ENCODE measurements around the gene MTUS2.
"Not testable (repeated sequence)": the region's sequence is repeated elsewhere in the genome, so short reads cannot be mapped to it uniquely, and the experiment has no call there.

MTUS2 gene

GRCh38 chr13:28964803-28965202 is 144.7 kb downstream of the MTUS2 start:
- no peak for DNase-seq

DNA sequence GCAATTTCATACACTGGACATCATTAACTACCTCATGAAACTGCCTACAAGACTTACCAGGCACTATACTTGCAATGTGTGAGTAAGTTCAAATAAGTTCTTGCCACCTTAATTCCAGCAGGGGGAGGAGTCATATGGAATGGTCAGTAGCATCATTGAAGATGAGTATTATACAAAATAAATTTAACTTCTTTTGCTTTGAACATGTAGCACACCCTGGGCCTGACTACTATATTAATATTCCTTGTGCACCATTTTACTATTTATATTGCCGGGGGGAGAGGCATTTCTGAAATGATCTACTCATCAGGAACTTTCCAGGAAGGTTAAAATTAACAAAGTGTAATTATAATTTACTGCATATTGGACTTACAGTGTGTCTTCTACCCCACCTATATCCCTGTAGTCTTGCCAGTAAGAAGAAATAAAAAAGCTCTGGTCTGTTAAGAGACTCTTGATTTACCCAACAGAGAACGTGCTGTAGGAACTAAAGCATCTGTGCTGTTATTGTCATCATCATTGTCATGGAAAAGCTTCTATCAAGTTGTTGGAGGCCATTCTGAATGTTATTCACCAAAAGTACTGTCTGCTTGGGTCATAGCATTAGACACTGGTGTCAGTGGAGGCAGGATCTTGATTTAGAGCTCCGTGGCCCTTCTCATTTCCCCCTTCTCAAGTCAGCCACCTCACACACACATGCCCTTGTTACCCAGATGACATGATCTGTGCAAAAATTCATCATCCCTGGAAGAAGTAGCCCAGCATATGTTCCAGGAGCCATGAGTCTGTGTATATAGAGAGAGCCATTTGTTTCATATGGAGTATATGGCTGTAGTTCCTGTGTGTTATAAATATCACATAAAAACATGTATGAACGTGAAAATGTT is 147.1 kb downstream of the MTUS2 start:
- no peak for DNase-seq

DNA sequence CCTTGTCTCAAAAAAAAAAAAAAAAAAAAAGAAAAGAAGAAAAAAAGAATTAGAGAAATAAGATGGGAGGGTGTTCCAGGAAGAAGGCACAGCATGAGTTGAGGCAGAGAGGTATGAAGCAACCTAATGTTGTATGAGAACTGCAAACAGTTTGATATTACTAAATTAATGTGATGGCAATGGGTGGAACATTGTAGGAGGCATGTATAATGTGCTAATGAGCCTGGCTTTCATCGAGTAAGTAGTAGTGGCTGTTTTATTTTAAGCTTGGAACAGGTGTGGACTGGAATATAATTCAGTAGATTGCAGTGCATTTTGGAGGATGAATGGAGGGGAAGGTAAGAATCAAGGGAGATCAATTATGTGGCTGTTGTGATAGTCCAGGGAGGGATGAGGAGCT is 156.1 kb downstream of the MTUS2 start:
- DNase-seq = no peak

- DNase-seq = no peak
Observed at GRCh38 chr13:28976636-28977035, 156.5 kb downstream of the MTUS2 start.

DNA sequence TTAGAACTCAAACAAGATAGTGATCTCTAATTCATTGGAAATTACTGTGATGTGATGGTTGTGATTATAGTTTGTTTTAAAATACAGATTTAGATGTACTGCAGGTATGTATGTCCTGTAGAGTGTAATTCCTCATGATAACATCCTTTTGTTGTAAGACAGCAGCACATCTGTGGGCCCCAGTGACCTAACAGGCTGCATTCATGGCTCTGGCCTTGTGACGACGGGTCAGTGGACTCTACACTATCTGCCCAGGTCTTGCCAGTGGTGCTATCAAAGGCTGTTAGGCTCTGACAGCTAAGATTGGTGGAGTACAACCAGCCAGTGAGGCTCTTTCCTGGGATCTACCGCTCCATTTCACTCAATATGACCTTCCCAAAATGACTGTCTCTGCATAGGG is 158.4 kb downstream of the MTUS2 start:
- no peak for DNase-seq

DNA sequence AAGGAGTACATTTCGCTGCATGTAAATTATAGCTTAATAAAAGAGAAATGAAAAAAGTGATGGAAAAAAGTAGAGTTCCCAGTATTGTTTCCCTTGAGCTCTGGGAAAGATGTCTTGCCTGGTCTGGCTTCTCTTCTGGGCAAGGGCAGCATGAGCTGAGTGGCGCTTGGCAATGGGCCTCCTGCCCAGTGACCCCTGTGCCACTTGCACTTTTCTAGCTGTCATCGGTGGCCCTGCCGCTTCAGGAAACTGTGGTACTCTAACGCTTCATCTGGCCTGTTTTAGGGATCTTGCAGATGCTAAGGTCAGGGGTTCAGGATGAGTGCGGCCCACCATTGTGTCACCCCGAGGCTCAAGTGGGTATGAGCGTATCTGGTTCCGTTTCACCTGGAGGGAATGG is 161.4 kb downstream of the MTUS2 start:
- DNase-seq = no peak

GRCh38 chr13:28983641-28984040 is 163.5 kb downstream of the MTUS2 start:
- DNase-seq = no peak

- no peak for DNase-seq
Observed at GRCh38 chr13:28984326-28984725, 164.2 kb downstream of the MTUS2 start.

GRCh38 chr13:28984825-28985224 is 164.7 kb downstream of the MTUS2 start:
- no peak for DNase-seq

- DNase-seq = not testable (repeated sequence)
Observed at GRCh38 chr13:28990378-28990777, 170.2 kb downstream of the MTUS2 start.

DNA sequence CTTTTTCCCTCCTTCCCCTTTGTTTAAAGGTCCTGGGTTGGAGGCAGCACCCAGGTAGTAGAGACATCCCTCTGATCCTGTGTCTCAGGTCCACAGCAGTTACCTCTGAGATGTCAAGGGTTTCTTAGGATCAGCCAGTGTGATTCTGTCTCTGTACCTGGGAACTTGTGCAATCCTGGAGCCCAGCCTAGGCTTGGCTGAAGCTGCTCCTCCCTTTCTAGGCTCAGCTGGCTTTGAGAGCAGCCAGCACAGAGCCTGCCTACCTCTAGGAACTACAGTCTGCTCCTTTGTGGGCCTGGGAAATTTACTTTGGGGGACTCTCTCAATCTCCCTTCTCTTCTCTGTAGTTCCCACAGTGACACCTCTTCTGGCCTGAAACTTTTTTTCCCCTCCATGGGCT is 171.6 kb downstream of the MTUS2 start:
- DNase-seq = no peak

- no peak for DNase-seq
Observed at GRCh38 chr13:29000826-29001225, 180.7 kb downstream of the MTUS2 start.

- no peak for DNase-seq
Observed at GRCh38 chr13:29005035-29005762, 185.1 kb downstream of the MTUS2 start.

- DNase-seq = no peak
Observed at GRCh38 chr13:29005763-29006120, 185.6 kb downstream of the MTUS2 start.

DNA sequence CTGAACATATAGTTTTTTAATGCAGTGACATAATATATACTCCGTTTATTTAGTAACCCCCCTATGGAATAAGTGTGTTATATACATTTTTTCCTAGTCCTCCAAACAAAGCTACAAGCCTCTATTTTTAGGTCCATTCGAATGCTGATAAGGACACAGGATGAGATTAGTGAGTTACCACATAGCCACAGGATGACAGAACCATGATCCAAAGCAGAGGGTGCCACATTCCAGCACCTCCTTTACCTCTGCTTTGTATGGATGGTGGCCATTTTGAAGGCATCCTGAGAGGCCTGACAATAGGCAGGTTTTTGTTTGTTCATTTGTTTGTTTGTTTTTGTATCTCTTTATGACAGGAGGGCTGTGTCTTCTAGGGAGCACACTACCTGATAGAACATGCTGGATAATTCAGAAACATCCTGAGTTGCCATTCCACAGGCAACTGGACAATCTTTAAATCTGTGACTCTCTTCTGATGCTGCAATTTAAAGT is 186.3 kb downstream of the MTUS2 start:
- DNase-seq = no peak

DNA sequence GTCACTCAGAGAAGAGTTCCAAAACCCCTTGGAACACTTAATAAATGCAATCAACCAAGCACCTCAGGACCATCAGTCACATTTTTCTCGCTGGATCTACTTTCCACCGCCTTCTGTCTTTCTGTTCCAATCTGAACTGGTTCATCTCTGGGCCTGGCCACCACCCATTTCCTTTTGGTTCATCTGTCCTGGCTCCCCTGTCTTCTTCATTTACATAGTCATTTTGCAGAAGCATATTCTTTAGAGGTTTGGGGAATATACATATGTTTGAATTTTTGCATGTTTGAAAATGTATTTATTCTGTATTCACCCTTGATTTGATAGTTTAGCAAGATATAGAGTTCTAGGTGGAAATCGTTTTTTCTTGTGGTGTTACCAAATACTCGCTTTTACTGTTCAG is 188.2 kb downstream of the MTUS2 start:
- DNase-seq = no peak

- no peak for DNase-seq
Observed at GRCh38 chr13:29020314-29020713, 200.2 kb downstream of the MTUS2 start.

DNA sequence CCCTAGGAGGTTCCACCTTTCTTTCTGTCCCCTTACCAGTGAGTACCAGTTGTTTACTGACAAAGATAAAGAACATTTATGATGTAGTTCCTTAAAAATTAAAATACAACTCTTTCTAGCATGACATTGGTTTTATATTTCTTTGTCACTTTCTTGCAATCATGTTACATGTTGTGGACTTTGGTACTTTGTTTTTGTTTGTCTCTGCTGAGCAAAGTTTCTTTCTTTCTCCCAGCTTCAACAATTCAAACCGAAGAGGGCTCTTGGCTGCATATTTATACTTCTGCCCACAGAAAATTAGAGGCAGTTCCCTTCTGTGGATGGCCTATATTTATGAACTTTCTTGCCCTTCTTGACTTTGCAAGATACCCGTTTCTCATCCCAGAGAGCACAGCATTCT is 201.2 kb downstream of the MTUS2 start:
- DNase-seq = no peak

DNA sequence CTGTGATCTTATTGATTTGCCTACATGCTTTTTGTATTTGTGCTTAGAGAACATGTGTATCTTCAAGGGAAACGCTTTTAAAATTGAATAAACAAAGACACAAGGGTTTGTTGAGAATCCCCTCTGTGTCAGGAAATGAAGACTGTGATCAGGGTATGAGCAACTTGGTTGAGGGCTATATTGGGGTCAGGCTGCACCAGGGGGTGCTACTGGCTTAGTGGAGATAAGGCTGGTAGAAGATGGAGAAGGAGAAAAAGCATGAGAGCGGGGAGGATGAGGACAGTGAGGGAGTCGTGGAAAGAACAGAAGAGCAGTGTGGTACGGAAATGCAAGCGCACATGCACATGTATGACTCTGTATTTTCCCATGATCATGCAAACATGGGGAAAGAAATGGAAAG is 201.6 kb downstream of the MTUS2 start:
- DNase-seq = no peak

- DNase-seq = no peak
Observed at GRCh38 chr13:29022410-29022809, 202.3 kb downstream of the MTUS2 start.

GRCh38 chr13:29022968-29023367 is 202.8 kb downstream of the MTUS2 start:
- no peak for DNase-seq

- no peak for DNase-seq
Observed at GRCh38 chr13:29024783-29025182, 204.6 kb downstream of the MTUS2 start.

DNA sequence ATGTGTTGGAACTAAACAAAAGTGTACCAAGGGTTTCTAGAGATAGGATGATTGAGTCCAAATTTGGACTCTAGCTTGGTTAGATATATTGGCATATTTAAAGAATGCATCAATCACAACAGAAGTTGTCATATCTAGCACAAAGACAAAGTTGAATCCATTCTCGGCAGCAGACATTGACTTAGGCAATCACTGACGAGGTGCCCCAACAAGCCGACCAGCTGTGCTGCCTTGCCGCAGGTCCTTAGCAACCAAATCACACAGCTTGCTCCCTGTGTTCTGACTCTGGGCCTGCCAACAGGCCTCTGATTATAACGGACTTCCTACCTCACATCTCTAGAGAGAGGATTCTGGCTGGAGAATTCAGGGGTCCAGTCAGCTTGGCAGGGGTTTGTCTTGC is 208.7 kb downstream of the MTUS2 start:
- DNase-seq = no peak

- no peak for DNase-seq
Observed at GRCh38 chr13:29038700-29039099, 218.6 kb downstream of the MTUS2 start.
